ENCODE measurements around the gene AP5M1. TPM values are rescaled to one million over a fixed set of nuclear protein-coding genes. Genes with fewer than 3 reads are reported as not detected.

Gene AP5M1
- polyA plus RNA-seq, 1 experiment = 38.5 TPM

- Histone ChIP-seq H3K27ac (ENCODE audit: low read depth, low read length) (no peak overlapping the region), H3K4me3 (ENCODE audit: low read depth, low read length) (no peak overlapping the region), H3K27me3 (ENCODE audit: control insufficient read depth, insufficient read depth, low read length) (no peaks in the 10 kb centered on the region), H3K9me3 (ENCODE audit: control insufficient read depth, insufficient read depth, low read length) (no peaks in the 10 kb centered on the region)
- CTCF ChIA-PET = interaction anchor here (1.0 to 2.5 kb wide), 3 partner anchors 17 to 808 kb away, joined by 3 to 6 read pairs (median 4); no protein-coding TSS in a partner anchor
- DNase-seq (ENCODE audit: low read depth, low spot score) = no peak
- TF ChIP-seq CTCF (IDR thresholded peaks at IDR 0.05; ENCODE audit: low read depth, low read length) = no peak
- POLR2A ChIA-PET = interaction anchor here (0.5 kb wide), 1 partner anchor 810 kb away, joined by 9 read pairs; no protein-coding TSS in a partner anchor
Observed at GRCh38 chr14:57299511-57299910, 30.7 kb downstream of the AP5M1 start.

GRCh38 chr14:57302883-57303282 lies 34.1 kb downstream of the AP5M1 start:
- H3K4me3 ChIP-seq (ENCODE audit: low read depth, low read length) = no peak overlapping the region
- TF ChIP-seq CTCF (IDR thresholded peaks at IDR 0.05; ENCODE audit: low read depth, low read length) = no peak
- H3K27me3 ChIP-seq (ENCODE audit: control insufficient read depth, insufficient read depth, low read length) = no peaks in the 10 kb centered on the region
- no peak overlapping the region for H3K27ac ChIP-seq (ENCODE audit: low read depth, low read length)
- no peaks in the 10 kb centered on the region for H3K9me3 ChIP-seq (ENCODE audit: control insufficient read depth, insufficient read depth, low read length)
- DNase-seq (ENCODE audit: low read depth, low spot score) = no peak
- ChIA-PET CTCF (no interaction called here), POLR2A (interaction anchor here (0.6 kb wide), 1 partner anchor 21 kb away, joined by 3 read pairs; no protein-coding TSS in a partner anchor)

GRCh38 chr14:57314396-57315089 lies 45.8 kb downstream of the AP5M1 start:
- no peak for TF ChIP-seq CTCF (IDR thresholded peaks at IDR 0.05; ENCODE audit: low read depth, low read length)
- ChIA-PET CTCF (interaction anchor here (1.2 to 3.4 kb wide), 3 partner anchors 655 to 823 kb away, joined by 3 to 102 read pairs (median 5); no protein-coding TSS in a partner anchor), POLR2A (no interaction called here)
- Histone ChIP-seq H3K4me3 (ENCODE audit: low read depth, low read length) (no peak overlapping the region), H3K9me3 (ENCODE audit: control insufficient read depth, insufficient read depth, low read length) (no peaks in the 10 kb centered on the region), H3K27ac (ENCODE audit: low read depth, low read length) (no peak overlapping the region), H3K27me3 (ENCODE audit: control insufficient read depth, insufficient read depth, low read length) (peaks cover 3% of the 10 kb centered on the region)
- no peak for DNase-seq (ENCODE audit: low read depth, low spot score)

GRCh38 chr14:57317248-57317833 lies 48.6 kb downstream of the AP5M1 start:
- peak; percentile 51 for DNase-seq (ENCODE audit: low read depth, low spot score)
- TF ChIP-seq CTCF (IDR thresholded peaks at IDR 0.05; ENCODE audit: low read depth, low read length) = peak; percentile 90
- no peaks in the 10 kb centered on the region for H3K9me3 ChIP-seq (ENCODE audit: control insufficient read depth, insufficient read depth, low read length)
- POLR2A ChIA-PET = no interaction called here
- H3K4me3 ChIP-seq (ENCODE audit: low read depth, low read length) = no peak overlapping the region
- CTCF ChIA-PET = interaction anchor here (0.5 to 3.4 kb wide), 18 partner anchors 8 to 833 kb away, joined by 3 to 102 read pairs (median 4); no protein-coding TSS in a partner anchor
- no peak overlapping the region for H3K27ac ChIP-seq (ENCODE audit: low read depth, low read length)
- H3K27me3 ChIP-seq (ENCODE audit: control insufficient read depth, insufficient read depth, low read length) = peaks cover 12% of the 10 kb centered on the region

GRCh38 chr14:57319636-57320192 lies 50.9 kb downstream of the AP5M1 start:
- DNase-seq (ENCODE audit: low read depth, low spot score) = no peak
- H3K4me3 ChIP-seq (ENCODE audit: low read depth, low read length) = no peak overlapping the region
- ChIA-PET CTCF (interaction anchor here (1.1 to 5.7 kb wide), 4 partner anchors 10 to 829 kb away, joined by 3 to 34 read pairs (median 4); no protein-coding TSS in a partner anchor), POLR2A (no interaction called here)
- no peak overlapping the region for H3K27ac ChIP-seq (ENCODE audit: low read depth, low read length)
- peaks cover 12% of the 10 kb centered on the region for H3K27me3 ChIP-seq (ENCODE audit: control insufficient read depth, insufficient read depth, low read length)
- H3K9me3 ChIP-seq (ENCODE audit: control insufficient read depth, insufficient read depth, low read length) = no peaks in the 10 kb centered on the region
- TF ChIP-seq CTCF (IDR thresholded peaks at IDR 0.05; ENCODE audit: low read depth, low read length) = no peak
